MCF 10A (cell line): Measurements from ENCODE around the gene RNF207. TPM values are rescaled to one million over a fixed set of nuclear protein-coding genes. Genes with fewer than 3 reads are reported as not detected.

Source experiments
- BruUV-seq: library from RNA; stranded (reverse); fragments of 400-500 nt; replicated peaks from 2 replicates; lab custom pipeline; 2021; lab: Mats Ljungman, UMichigan
- CTCF ChIA-PET: fragments of 300-600 bp; sonication (Branson Sonifier 250); formaldehyde crosslinking; extraction: SDS; loops from one replicate; lab custom pipeline; 2021; ENCODE audit warnings: antibody characterized with exemption, inconsistent platforms; lab: Yijun Ruan, JAX
- POLR2A ChIA-PET: fragments of 300-600, 350-650 bp; sonication (Branson Sonifier 250); formaldehyde crosslinking; extraction: SDS; loops from one replicate; lab custom pipeline; 2020; ENCODE audit warnings: antibody characterized with exemption, inconsistent platforms; lab: Yijun Ruan, JAX
- DNase-seq: peaks from one replicate; pipeline ENCODE4 v3.0.0-alpha.2; 2018; ENCODE audit not compliant: unreplicated experiment
- H3K27ac Mint-ChIP-seq: one replicate; pipeline ENCODE4 v1.8.0; 2022; ENCODE audit warnings: mild to moderate bottlenecking, low read depth, mixed read lengths; ENCODE audit not compliant: unreplicated experiment
- H3K27me3 Mint-ChIP-seq: one replicate; pipeline ENCODE4 v1.8.0; 2022; ENCODE audit warnings: mixed read lengths; ENCODE audit not compliant: insufficient read depth, unreplicated experiment
- H3K36me3 Mint-ChIP-seq: one replicate; pipeline ENCODE4 v1.8.0; 2022; ENCODE audit warnings: mild to moderate bottlenecking, moderate library complexity, mixed read lengths; ENCODE audit not compliant: insufficient read depth, unreplicated experiment
- H3K4me1 Mint-ChIP-seq: one replicate; pipeline ENCODE4 v1.8.0; 2022; ENCODE audit warnings: mixed read lengths; ENCODE audit not compliant: insufficient read depth, unreplicated experiment
- H3K4me3 Mint-ChIP-seq: one replicate; pipeline ENCODE4 v1.8.0; 2022; ENCODE audit warnings: mild to moderate bottlenecking, moderate library complexity, mixed read lengths; ENCODE audit not compliant: unreplicated experiment
- H3K9me3 Mint-ChIP-seq: one replicate; pipeline ENCODE4 v1.8.0; 2022; ENCODE audit warnings: mixed read lengths; ENCODE audit not compliant: unreplicated experiment
- CTCF ChIP-seq: fragments of 200-600 bp; IDR thresholded peaks from one replicate; pipeline ENCODE4 v1.8.0; 2022; ENCODE audit warnings: antibody characterized with exemption, mild to moderate bottlenecking; ENCODE audit not compliant: unreplicated experiment
- intact Hi-C: fragments of 100-400 bp; cut with micrococcal nuclease; formaldehyde crosslinking; loops from 2 replicates; pipeline ENCODE4 v1.14.1; 2022
- total RNA-seq: library from RNA; stranded (reverse); gene quantifications from 2 replicates; pipeline ENCODE4 v1.2.3, GENCODE V29; 2022

Gene RNF207
- total RNA-seq, 1 experiment from 2014 or later, result 6.2 TPM

- ChIA-PET CTCF (interaction anchor here (0.6 to 2.8 kb wide), 3 partner anchors 16 to 99 kb away, joined by 3 to 11 read pairs (median 4); no protein-coding TSS in a partner anchor), POLR2A (no interaction called here)
- no peak overlapping the region for H3K4me3 Mint-ChIP-seq
- BruUV-seq, result no TSS peak
- H3K9me3 Mint-ChIP-seq, result no peaks in the 10 kb centered on the region
- DNase-seq, result no peak
- H3K36me3 Mint-ChIP-seq, result peaks cover 9% of the 10 kb centered on the region
- H3K27me3 Mint-ChIP-seq, result no peaks in the 10 kb centered on the region
- H3K4me1 Mint-ChIP-seq, result peaks cover 16% of the 10 kb centered on the region
- no peak overlapping the region for H3K27ac Mint-ChIP-seq
- intact Hi-C loops, result no loop called here
- TF ChIP-seq CTCF, result no peak
Observed at GRCh38 chr1:6262555-6263420, 56.9 kb downstream of the RNF207 start.

GRCh38 chr1:6263716-6264115 is 57.8 kb downstream of the RNF207 start:
- POLR2A ChIA-PET, result no interaction called here
- Mint-ChIP-seq H3K9me3 (no peaks in the 10 kb centered on the region), H3K27me3 (no peaks in the 10 kb centered on the region), H3K4me3 (no peak overlapping the region), H3K36me3 (peaks cover 9% of the 10 kb centered on the region), H3K4me1 (peaks cover 19% of the 10 kb centered on the region), H3K27ac (no peak overlapping the region)
- intact Hi-C loops, result no loop called here
- BruUV-seq, result no TSS peak
- no peak for DNase-seq
- no peak for TF ChIP-seq CTCF
- CTCF ChIA-PET, result interaction anchor here (2.8 kb wide), 1 partner anchor 17 kb away, joined by 11 read pairs; no protein-coding TSS in a partner anchor

- no peak for DNase-seq
- peaks cover 10% of the 10 kb centered on the region for H3K36me3 Mint-ChIP-seq
- ChIA-PET POLR2A (no interaction called here), CTCF (interaction anchor here (2.8 kb wide), 1 partner anchor 18 kb away, joined by 11 read pairs; no protein-coding TSS in a partner anchor)
- H3K9me3 Mint-ChIP-seq, result no peaks in the 10 kb centered on the region
- no peak for TF ChIP-seq CTCF
- no TSS peak for BruUV-seq
- peaks cover 8% of the 10 kb centered on the region for H3K4me1 Mint-ChIP-seq
- no peak overlapping the region for H3K27ac Mint-ChIP-seq
- H3K4me3 Mint-ChIP-seq, result no peak overlapping the region
- no peaks in the 10 kb centered on the region for H3K27me3 Mint-ChIP-seq
- intact Hi-C loops, result no loop called here
Observed at GRCh38 chr1:6265151-6265550, 59.2 kb downstream of the RNF207 start.

- Mint-ChIP-seq H3K27me3 (no peaks in the 10 kb centered on the region), H3K27ac (no peak overlapping the region), H3K4me1 (peaks cover 8% of the 10 kb centered on the region), H3K36me3 (peaks cover 13% of the 10 kb centered on the region), H3K4me3 (no peak overlapping the region), H3K9me3 (no peaks in the 10 kb centered on the region)
- intact Hi-C loops, result no loop called here
- ChIA-PET CTCF (interaction anchor here (0.8 to 1.2 kb wide), 3 partner anchors 20 to 77 kb away, joined by 3 to 5 read pairs (median 4); no protein-coding TSS in a partner anchor), POLR2A (no interaction called here)
- BruUV-seq, result no TSS peak
- TF ChIP-seq CTCF, result no peak
- DNase-seq, result no peak
Observed at GRCh38 chr1:6266641-6267040, 60.7 kb downstream of the RNF207 start.
